Testis (tissue), 2 donors: ENCODE measurements around the gene C16orf89.
"Not testable (repeated sequence)": the region's sequence is repeated elsewhere in the genome, so short reads cannot be mapped to it uniquely, and the experiment has no call there.

Experiments
- CTCF ChIP-seq, 3 experiments: fragments of 450-650 bp in 2 of 3; fragments of 200-600 bp in 1 of 3; sonication (generic) in 1 of 3; IDR thresholded peaks; one replicate each; pipeline ENCODE4 v1.5.1; 2016 to 2019; ENCODE audit warnings: antibody characterized with exemption in 3 of 3, mild to moderate bottlenecking in 2 of 3, moderate library complexity in 1 of 3
- POLR2A ChIP-seq: fragments of 450-650 bp; IDR thresholded peaks from one replicate; pipeline ENCODE4 v1.6.1; 2017; ENCODE audit warnings: antibody characterized with exemption, mild to moderate bottlenecking, moderate library complexity

GRCh38 chr16:5080996-5081395 lies 15.2 kb upstream of the C16orf89 start:
- TF ChIP-seq POLR2A; CTCF (IDR thresholded peaks at IDR 0.05): not testable (repeated sequence)
